ENCODE data around the gene APP.

DNA sequence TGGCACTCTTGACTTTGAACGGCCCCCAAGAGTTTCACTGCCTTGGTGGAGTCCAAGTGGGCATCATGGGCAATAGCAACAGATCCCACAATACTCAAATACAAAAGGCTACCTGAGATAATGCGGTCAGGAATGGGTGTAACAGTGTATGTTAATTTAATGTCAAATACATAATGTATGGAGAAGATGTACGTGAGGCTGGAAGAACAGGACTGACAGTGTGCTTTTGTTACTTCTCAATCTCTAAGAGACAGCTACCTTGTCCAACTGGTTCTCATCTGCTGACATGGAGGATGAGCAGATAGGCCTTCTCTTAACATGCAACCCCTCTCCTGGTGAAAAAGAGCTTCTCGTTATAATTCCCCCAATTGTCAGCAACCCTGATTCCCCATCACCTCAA, 167.2 kb downstream of the APP start:
- TF ChIP-seq, protein P1, sequence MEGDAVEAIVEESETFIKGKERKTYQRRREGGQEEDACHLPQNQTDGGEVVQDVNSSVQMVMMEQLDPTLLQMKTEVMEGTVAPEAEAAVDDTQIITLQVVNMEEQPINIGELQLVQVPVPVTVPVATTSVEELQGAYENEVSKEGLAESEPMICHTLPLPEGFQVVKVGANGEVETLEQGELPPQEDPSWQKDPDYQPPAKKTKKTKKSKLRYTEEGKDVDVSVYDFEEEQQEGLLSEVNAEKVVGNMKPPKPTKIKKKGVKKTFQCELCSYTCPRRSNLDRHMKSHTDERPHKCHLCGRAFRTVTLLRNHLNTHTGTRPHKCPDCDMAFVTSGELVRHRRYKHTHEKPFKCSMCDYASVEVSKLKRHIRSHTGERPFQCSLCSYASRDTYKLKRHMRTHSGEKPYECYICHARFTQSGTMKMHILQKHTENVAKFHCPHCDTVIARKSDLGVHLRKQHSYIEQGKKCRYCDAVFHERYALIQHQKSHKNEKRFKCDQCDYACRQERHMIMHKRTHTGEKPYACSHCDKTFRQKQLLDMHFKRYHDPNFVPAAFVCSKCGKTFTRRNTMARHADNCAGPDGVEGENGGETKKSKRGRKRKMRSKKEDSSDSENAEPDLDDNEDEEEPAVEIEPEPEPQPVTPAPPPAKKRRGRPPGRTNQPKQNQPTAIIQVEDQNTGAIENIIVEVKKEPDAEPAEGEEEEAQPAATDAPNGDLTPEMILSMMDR (IDR thresholded peaks at IDR 0.05; ENCODE audit: low read depth, low read length, poor library complexity, severe bottlenecking), result no peak
- no peak for TF ChIP-seq EZH2phosphoT487 (IDR thresholded peaks at IDR 0.05; ENCODE audit: borderline replicate concordance, low read length)

All from DOHH2 (cell line).